ENCODE data around the gene UBE2E1. TPM values are rescaled to one million over a fixed set of nuclear protein-coding genes. Genes with fewer than 3 reads are reported as not detected.

UBE2E1 gene
- total and polyA plus RNA-seq, 2 donors = 89.1 to 95.2 TPM

- peak in 1 of 9 donors; percentile 40 for DNase-seq (ENCODE audit: low read depth in 6 of 9, low spot score in 9 of 9)
- Histone ChIP-seq H3K4me1 (ENCODE audit: control insufficient read depth in 2 of 2, insufficient read depth in 2 of 2, low read length in 2 of 2) (peaks cover 15 to 35% of the 10 kb centered on the region in 2 donors), H3K27ac (ENCODE audit: low read depth in 1 of 2, low read length in 1 of 2) (peak overlapping the region in 1 of 2 donors; percentile 6), H3K9me3 (ENCODE audit: control insufficient read depth in 2 of 2, insufficient read depth in 1 of 2, low read length in 1 of 2) (no peaks in the 10 kb centered on the region), H3K27me3 (ENCODE audit: control insufficient read depth in 2 of 2, insufficient read depth in 1 of 2, low read length in 1 of 2) (no peaks in the 10 kb centered on the region), H3K4me3 (ENCODE audit: low read length in 2 of 2) (peak overlapping the region in 1 of 2 donors; percentile 21), H3K36me3 (ENCODE audit: control insufficient read depth in 2 of 2, insufficient read depth in 2 of 2, low read length in 1 of 2) (no peaks in the 10 kb centered on the region)
- WGBS = 16% methylated on average over 12 of the region's 12 CpGs
These were observed 42.8 kb upstream of the UBE2E1 start for GRCh38 chr3:23762759-23763477.

- no peak for DNase-seq (ENCODE audit: low read depth in 6 of 9, low spot score in 9 of 9)
- Histone ChIP-seq H3K36me3 (ENCODE audit: control insufficient read depth in 2 of 2, insufficient read depth in 2 of 2, low read length in 1 of 2) (no peaks in the 10 kb centered on the region), H3K27ac (ENCODE audit: low read depth in 1 of 2, low read length in 1 of 2) (no peak overlapping the region), H3K9me3 (ENCODE audit: control insufficient read depth in 2 of 2, insufficient read depth in 1 of 2, low read length in 1 of 2) (no peaks in the 10 kb centered on the region), H3K27me3 (ENCODE audit: control insufficient read depth in 2 of 2, insufficient read depth in 1 of 2, low read length in 1 of 2) (no peaks in the 10 kb centered on the region), H3K4me1 (ENCODE audit: control insufficient read depth in 2 of 2, insufficient read depth in 2 of 2, low read length in 2 of 2) (peaks cover 15 to 33% of the 10 kb centered on the region in 2 donors), H3K4me3 (ENCODE audit: low read length in 2 of 2) (no peak overlapping the region)
- 100% methylated on average over 1 of the region's 1 CpG for WGBS
These were observed 41.3 kb upstream of the UBE2E1 start for GRCh38 chr3:23764407-23764806.

- H3K27me3 ChIP-seq (ENCODE audit: control insufficient read depth in 2 of 2, insufficient read depth in 1 of 2, low read length in 1 of 2) = no peaks in the 10 kb centered on the region
- no peak overlapping the region for H3K27ac ChIP-seq (ENCODE audit: low read depth in 1 of 2, low read length in 1 of 2)
- H3K36me3 ChIP-seq (ENCODE audit: control insufficient read depth in 2 of 2, insufficient read depth in 2 of 2, low read length in 1 of 2) = no peaks in the 10 kb centered on the region
- no peak overlapping the region for H3K4me3 ChIP-seq (ENCODE audit: low read length in 2 of 2)
- peaks cover 1 to 9% of the 10 kb centered on the region in 2 donors for H3K4me1 ChIP-seq (ENCODE audit: control insufficient read depth in 2 of 2, insufficient read depth in 2 of 2, low read length in 2 of 2)
- 90% methylated on average over 2 of the region's 2 CpGs for WGBS
- no peaks in the 10 kb centered on the region for H3K9me3 ChIP-seq (ENCODE audit: control insufficient read depth in 2 of 2, insufficient read depth in 1 of 2, low read length in 1 of 2)
- DNase-seq (ENCODE audit: low read depth in 6 of 9, low spot score in 9 of 9) = no peak
These were observed 38.2 kb upstream of the UBE2E1 start for GRCh38 chr3:23767546-23767945.

GRCh38 chr3:23775254-23775909 is 30.4 kb upstream of the UBE2E1 start:
- Histone ChIP-seq H3K36me3 (ENCODE audit: control insufficient read depth in 2 of 2, insufficient read depth in 2 of 2, low read length in 1 of 2) (no peaks in the 10 kb centered on the region), H3K4me3 (ENCODE audit: low read length in 2 of 2) (no peak overlapping the region), H3K9me3 (ENCODE audit: control insufficient read depth in 2 of 2, insufficient read depth in 1 of 2, low read length in 1 of 2) (no peaks in the 10 kb centered on the region), H3K4me1 (ENCODE audit: control insufficient read depth in 2 of 2, insufficient read depth in 2 of 2, low read length in 2 of 2) (no peaks in the 10 kb centered on the region), H3K27ac (ENCODE audit: low read depth in 1 of 2, low read length in 1 of 2) (no peak overlapping the region), H3K27me3 (ENCODE audit: control insufficient read depth in 2 of 2, insufficient read depth in 1 of 2, low read length in 1 of 2) (no peaks in the 10 kb centered on the region)
- 94% methylated on average over 13 of the region's 13 CpGs for WGBS
- DNase-seq (ENCODE audit: low read depth in 6 of 9, low spot score in 9 of 9) = no peak

GRCh38 chr3:23776352-23776891 is 29.3 kb upstream of the UBE2E1 start:
- Histone ChIP-seq H3K4me1 (ENCODE audit: control insufficient read depth in 2 of 2, insufficient read depth in 2 of 2, low read length in 2 of 2) (no peaks in the 10 kb centered on the region), H3K9me3 (ENCODE audit: control insufficient read depth in 2 of 2, insufficient read depth in 1 of 2, low read length in 1 of 2) (no peaks in the 10 kb centered on the region), H3K27me3 (ENCODE audit: control insufficient read depth in 2 of 2, insufficient read depth in 1 of 2, low read length in 1 of 2) (no peaks in the 10 kb centered on the region), H3K36me3 (ENCODE audit: control insufficient read depth in 2 of 2, insufficient read depth in 2 of 2, low read length in 1 of 2) (no peaks in the 10 kb centered on the region), H3K27ac (ENCODE audit: low read depth in 1 of 2, low read length in 1 of 2) (no peak overlapping the region), H3K4me3 (ENCODE audit: low read length in 2 of 2) (no peak overlapping the region)
- DNase-seq (ENCODE audit: low read depth in 6 of 9, low spot score in 9 of 9) = no peak
- 97% methylated on average over 6 of the region's 6 CpGs for WGBS

- 97% methylated on average over 2 of the region's 2 CpGs for WGBS
- Histone ChIP-seq H3K4me3 (ENCODE audit: low read length in 2 of 2) (no peak overlapping the region), H3K36me3 (ENCODE audit: control insufficient read depth in 2 of 2, insufficient read depth in 2 of 2, low read length in 1 of 2) (no peaks in the 10 kb centered on the region), H3K4me1 (ENCODE audit: control insufficient read depth in 2 of 2, insufficient read depth in 2 of 2, low read length in 2 of 2) (no peaks in the 10 kb centered on the region), H3K27ac (ENCODE audit: low read depth in 1 of 2, low read length in 1 of 2) (no peak overlapping the region), H3K27me3 (ENCODE audit: control insufficient read depth in 2 of 2, insufficient read depth in 1 of 2, low read length in 1 of 2) (no peaks in the 10 kb centered on the region), H3K9me3 (ENCODE audit: control insufficient read depth in 2 of 2, insufficient read depth in 1 of 2, low read length in 1 of 2) (no peaks in the 10 kb centered on the region)
- no peak for DNase-seq (ENCODE audit: low read depth in 6 of 9, low spot score in 9 of 9)
These were observed 27.3 kb upstream of the UBE2E1 start for GRCh38 chr3:23778446-23778845.

- Histone ChIP-seq H3K36me3 (ENCODE audit: control insufficient read depth in 2 of 2, insufficient read depth in 2 of 2, low read length in 1 of 2) (no peaks in the 10 kb centered on the region), H3K27me3 (ENCODE audit: control insufficient read depth in 2 of 2, insufficient read depth in 1 of 2, low read length in 1 of 2) (no peaks in the 10 kb centered on the region), H3K9me3 (ENCODE audit: control insufficient read depth in 2 of 2, insufficient read depth in 1 of 2, low read length in 1 of 2) (no peaks in the 10 kb centered on the region), H3K4me1 (ENCODE audit: control insufficient read depth in 2 of 2, insufficient read depth in 2 of 2, low read length in 2 of 2) (no peaks in the 10 kb centered on the region), H3K4me3 (ENCODE audit: low read length in 2 of 2) (no peak overlapping the region), H3K27ac (ENCODE audit: low read depth in 1 of 2, low read length in 1 of 2) (no peak overlapping the region)
- no peak for DNase-seq (ENCODE audit: low read depth in 6 of 9, low spot score in 9 of 9)
- 95% methylated on average over 3 of the region's 3 CpGs for WGBS
These were observed 25.9 kb upstream of the UBE2E1 start for GRCh38 chr3:23779841-23780240.

GRCh38 chr3:23781051-23781450 is 24.7 kb upstream of the UBE2E1 start:
- H3K27ac ChIP-seq (ENCODE audit: low read depth in 1 of 2, low read length in 1 of 2) = no peak overlapping the region
- DNase-seq (ENCODE audit: low read depth in 6 of 9, low spot score in 9 of 9) = no peak
- no peaks in the 10 kb centered on the region for H3K36me3 ChIP-seq (ENCODE audit: control insufficient read depth in 2 of 2, insufficient read depth in 2 of 2, low read length in 1 of 2)
- H3K27me3 ChIP-seq (ENCODE audit: control insufficient read depth in 2 of 2, insufficient read depth in 1 of 2, low read length in 1 of 2) = no peaks in the 10 kb centered on the region
- no peaks in the 10 kb centered on the region for H3K4me1 ChIP-seq (ENCODE audit: control insufficient read depth in 2 of 2, insufficient read depth in 2 of 2, low read length in 2 of 2)
- 54% methylated on average over 1 of the region's 1 CpG for WGBS
- H3K9me3 ChIP-seq (ENCODE audit: control insufficient read depth in 2 of 2, insufficient read depth in 1 of 2, low read length in 1 of 2) = no peaks in the 10 kb centered on the region
- no peak overlapping the region for H3K4me3 ChIP-seq (ENCODE audit: low read length in 2 of 2)

GRCh38 chr3:23781871-23782270 is 23.9 kb upstream of the UBE2E1 start:
- DNase-seq (ENCODE audit: low read depth in 6 of 9, low spot score in 9 of 9) = no peak
- no peak overlapping the region for H3K27ac ChIP-seq (ENCODE audit: low read depth in 1 of 2, low read length in 1 of 2)
- no peaks in the 10 kb centered on the region for H3K27me3 ChIP-seq (ENCODE audit: control insufficient read depth in 2 of 2, insufficient read depth in 1 of 2, low read length in 1 of 2)
- H3K4me1 ChIP-seq (ENCODE audit: control insufficient read depth in 2 of 2, insufficient read depth in 2 of 2, low read length in 2 of 2) = no peaks in the 10 kb centered on the region
- H3K9me3 ChIP-seq (ENCODE audit: control insufficient read depth in 2 of 2, insufficient read depth in 1 of 2, low read length in 1 of 2) = no peaks in the 10 kb centered on the region
- 98% methylated on average over 1 of the region's 1 CpG for WGBS
- H3K36me3 ChIP-seq (ENCODE audit: control insufficient read depth in 2 of 2, insufficient read depth in 2 of 2, low read length in 1 of 2) = no peaks in the 10 kb centered on the region
- no peak overlapping the region for H3K4me3 ChIP-seq (ENCODE audit: low read length in 2 of 2)

Measured in thymus (tissue), 11 donors.